Occipital lobe (tissue), 2 donors: ENCODE measurements around the gene PLA2G1B. TPM values are rescaled to one million over a fixed set of nuclear protein-coding genes. Genes with fewer than 3 reads are reported as not detected.
A peak's percentile ranks its signal among the peaks of the same experiment; 100 is the strongest.

Experiments used
- small RNA-seq: library from RNA; depleted of rRNA; stranded (forward); fragments of <200 nt; gene quantifications from one replicate; pipeline ENCODE3, GENCODE V24; 2014
- total RNA-seq: library from RNA; depleted of rRNA; stranded (reverse); fragments of >200 nt; gene quantifications from one replicate; pipeline ENCODE4 v1.2.3, GENCODE V29; 2014

Gene PLA2G1B
- total RNA-seq, 1 donor from 2014 or later = not detected

Small RNA genes lying within 50 kb of the gene (small RNA-seq; reads per million reads assigned to genes)
- 253 reads per million, percentile 97 among the genes with 10 or more reads in this experiment for gene RNU4-1
- 1,013 reads per million, percentile 99 among the genes with 10 or more reads in this experiment for gene RNU4-2
- gene RNU6-1088P = not detected

Other genes with a start within 250 kb of the PLA2G1B start
- 34.8 TPM for gene RAB35, start 211.0 kb downstream of the PLA2G1B start, total RNA-seq
- gene GCN1, start 133.1 kb downstream of the PLA2G1B start, total RNA-seq = 53.7 TPM
- gene RPLP0, start 126.7 kb downstream of the PLA2G1B start, total RNA-seq = 1,592 TPM
- 2.8 TPM for gene PXN, start 62.0 kb downstream of the PLA2G1B start, total RNA-seq
- under 0.01 TPM for gene RNU4-2, start 35.9 kb downstream of the PLA2G1B start, total RNA-seq
- gene RNU4-1, start 34.5 kb downstream of the PLA2G1B start, total RNA-seq = under 0.01 TPM
- gene SIRT4, start 25.5 kb downstream of the PLA2G1B start, total RNA-seq = 4.5 TPM
- 7.5 TPM for gene MSI1, start 41.4 kb upstream of the PLA2G1B start, total RNA-seq
- 367 TPM for gene COX6A1, start 110.3 kb upstream of the PLA2G1B start, total RNA-seq
- 10.0 TPM for gene TRIAP1, start 118.6 kb upstream of the PLA2G1B start, total RNA-seq
- gene GATC, start 118.7 kb upstream of the PLA2G1B start, total RNA-seq = 27.6 TPM
- gene SRSF9, start 142.0 kb upstream of the PLA2G1B start, total RNA-seq = 87.8 TPM
- 252 TPM for gene DYNLL1, start 168.3 kb upstream of the PLA2G1B start, total RNA-seq
- gene COQ5, start 201.4 kb upstream of the PLA2G1B start, total RNA-seq = 20.6 TPM
- gene RNF10, start 206.6 kb upstream of the PLA2G1B start, total RNA-seq = 77.7 TPM